ENCODE measurements around the gene GRN. TPM values are rescaled to one million over a fixed set of nuclear protein-coding genes. Genes with fewer than 3 reads are reported as not detected.
"Not testable (repeated sequence)": the region's sequence is repeated elsewhere in the genome, so short reads cannot be mapped to it uniquely, and the experiment has no call there.

Gene GRN
- polyA plus RNA-seq, 1 of the 3 experiments (the other 2 are of a cell fraction) = 442 TPM

DNA sequence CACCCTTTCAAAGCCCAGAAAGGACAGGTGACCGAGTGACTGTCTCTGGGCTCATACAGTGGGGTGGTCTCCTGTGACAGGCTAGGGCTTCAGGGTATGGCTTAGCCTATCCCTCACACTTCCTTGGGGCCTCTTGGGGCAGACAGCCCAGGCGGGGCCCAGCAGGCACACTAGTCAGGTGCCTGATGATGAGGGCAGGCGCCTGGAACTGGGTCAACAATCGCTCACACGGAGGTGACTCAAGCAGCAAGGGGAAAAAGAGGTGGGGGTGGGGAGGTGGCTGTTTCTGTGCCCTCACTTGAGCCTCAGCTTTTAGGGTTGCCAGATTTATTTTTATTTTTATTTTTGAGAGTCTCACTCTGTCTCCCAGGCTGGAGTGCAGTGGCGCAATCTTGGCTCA, 6.4 kb upstream of the GRN start (continued):
- TF ChIP-seq MEF2A (IDR thresholded peaks at IDR 0.05; ENCODE audit: borderline replicate concordance, low read depth) = no peak
- TF ChIP-seq TEAD4 (IDR thresholded peaks at IDR 0.05; ENCODE audit: borderline replicate concordance, insufficient read depth) = no peak
- TF ChIP-seq TAF1 (IDR thresholded peaks at IDR 0.05; ENCODE audit: borderline replicate concordance, low read depth, low read length) = no peak
- no peak for TF ChIP-seq MXI1 (IDR thresholded peaks at IDR 0.05; ENCODE audit: low read depth, low read length)
- TF ChIP-seq, protein P1, sequence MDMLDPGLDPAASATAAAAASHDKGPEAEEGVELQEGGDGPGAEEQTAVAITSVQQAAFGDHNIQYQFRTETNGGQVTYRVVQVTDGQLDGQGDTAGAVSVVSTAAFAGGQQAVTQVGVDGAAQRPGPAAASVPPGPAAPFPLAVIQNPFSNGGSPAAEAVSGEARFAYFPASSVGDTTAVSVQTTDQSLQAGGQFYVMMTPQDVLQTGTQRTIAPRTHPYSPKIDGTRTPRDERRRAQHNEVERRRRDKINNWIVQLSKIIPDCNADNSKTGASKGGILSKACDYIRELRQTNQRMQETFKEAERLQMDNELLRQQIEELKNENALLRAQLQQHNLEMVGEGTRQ (IDR thresholded peaks at IDR 0.05; ENCODE audit: borderline replicate concordance, low read depth, low read length) = no peak
- no peak for TF ChIP-seq SIN3A (IDR thresholded peaks at IDR 0.05; ENCODE audit: borderline replicate concordance, low read depth, low read length)

DNA sequence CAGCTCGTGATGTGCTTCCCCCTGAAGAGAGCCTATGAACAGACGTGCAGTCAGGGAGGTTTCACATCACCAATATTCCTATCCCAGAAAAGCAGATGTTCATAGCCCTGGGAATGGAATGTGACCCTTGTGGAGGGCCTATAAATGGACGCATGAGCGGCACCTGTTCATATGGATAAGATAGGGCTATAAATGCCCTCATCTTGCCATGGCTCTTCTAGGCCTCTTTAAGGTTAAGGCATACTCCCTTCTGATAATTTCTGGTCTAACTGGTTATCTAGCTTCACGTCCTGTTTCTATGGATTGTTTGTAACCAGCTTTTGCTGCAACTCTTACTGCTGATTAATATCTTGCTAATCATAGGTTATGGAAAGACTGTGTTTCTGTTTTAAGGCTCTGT, 4.5 kb upstream of the GRN start:
- H4K20me1 ChIP-seq (ENCODE audit: insufficient read depth); H3K4me1 ChIP-seq (ENCODE audit: control insufficient read depth in 1 of 2, insufficient read depth in 2 of 2, low read depth in 1 of 2, low read length in 1 of 2); H3K4me2 ChIP-seq; H3K9ac ChIP-seq; H3F3A ChIP-seq (replicated peaks; ENCODE audit: insufficient read depth); H3K27me3 ChIP-seq (ENCODE audit: insufficient read depth); H3K36me3 ChIP-seq (replicated peaks in 1 of 2; ENCODE audit: control insufficient read depth in 1 of 2, insufficient read depth in 2 of 2, low read length in 1 of 2); DNase-seq; H3K9me2 ChIP-seq; H3K9me3 ChIP-seq; H3K79me2 ChIP-seq (ENCODE audit: insufficient read depth); H3K27ac ChIP-seq (ENCODE audit: low read depth in 2 of 2, low read length in 1 of 2); H3K4me3 ChIP-seq (ENCODE audit: low read depth in 2 of 2, low read length in 1 of 2); H2AFZ ChIP-seq (ENCODE audit: low read depth); POLR2A ChIA-PET: not testable (repeated sequence)
- CTCF ChIA-PET = interaction anchor here (1.9 to 2.0 kb wide), 2 partner anchors 9 to 10 kb away, joined by 5 to 12 read pairs; no protein-coding TSS in a partner anchor
- WGBS (ENCODE audit: low lambda C conversion rate) = 61% methylated on average over 5 of the region's 5 CpGs

DNA sequence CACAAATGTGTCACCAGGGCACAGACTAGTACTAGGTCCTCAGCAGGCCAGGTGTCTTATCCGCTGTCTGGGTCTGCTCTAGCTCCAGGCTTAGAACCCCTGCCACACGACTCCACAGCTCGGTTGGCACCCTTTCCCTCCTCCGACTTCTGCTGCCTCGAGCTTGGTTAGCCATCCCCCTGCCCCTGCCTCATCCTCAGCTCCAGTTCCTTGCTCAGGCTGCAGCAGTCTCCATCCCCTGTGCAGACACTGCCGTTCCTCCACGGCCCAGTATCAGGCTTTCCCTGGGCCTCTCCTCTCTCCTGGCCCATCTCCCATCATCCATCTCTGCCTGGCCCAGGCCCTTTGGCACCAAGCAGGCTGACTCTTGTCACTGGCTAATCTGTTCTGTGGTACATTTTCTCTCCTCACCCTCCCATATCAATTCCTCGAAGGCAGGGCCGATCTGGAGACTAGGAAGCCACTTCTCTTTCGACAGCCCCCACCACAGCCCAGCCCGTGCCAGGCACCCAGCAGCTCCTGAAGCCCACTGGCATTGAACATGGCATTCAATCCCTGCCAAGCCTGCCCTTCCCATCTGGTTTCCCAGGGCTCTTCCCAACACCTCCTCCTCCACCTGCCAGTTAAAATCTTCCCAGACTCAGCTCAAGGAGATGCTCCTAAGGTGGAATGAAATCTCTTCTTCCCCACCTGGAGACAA, 1.4 kb upstream of the GRN start:
- H3K4me2 ChIP-seq = no peak overlapping the region
- no peaks in the 10 kb centered on the region for H3F3A ChIP-seq (replicated peaks; ENCODE audit: insufficient read depth)
- 0 out of 2 replicates have a peak overlapping the region, but pooled peaks have one; percentile 99 for H2AFZ ChIP-seq (ENCODE audit: low read depth)
- TF ChIP-seq TEAD4 (IDR thresholded peaks at IDR 0.05; ENCODE audit: borderline replicate concordance, insufficient read depth) (no peak), RXRA (IDR thresholded peaks at IDR 0.05; ENCODE audit: borderline replicate concordance, low read depth) (no peak), RAD21 (IDR thresholded peaks at IDR 0.05; ENCODE audit: low read length) (no peak), FOXM1 (IDR thresholded peaks at IDR 0.05; ENCODE audit: low read depth) (no peak), GATA2 (CRISPR knock-in tag; IDR thresholded peaks at IDR 0.05) (no peak)
- TF ChIP-seq, protein P2, sequence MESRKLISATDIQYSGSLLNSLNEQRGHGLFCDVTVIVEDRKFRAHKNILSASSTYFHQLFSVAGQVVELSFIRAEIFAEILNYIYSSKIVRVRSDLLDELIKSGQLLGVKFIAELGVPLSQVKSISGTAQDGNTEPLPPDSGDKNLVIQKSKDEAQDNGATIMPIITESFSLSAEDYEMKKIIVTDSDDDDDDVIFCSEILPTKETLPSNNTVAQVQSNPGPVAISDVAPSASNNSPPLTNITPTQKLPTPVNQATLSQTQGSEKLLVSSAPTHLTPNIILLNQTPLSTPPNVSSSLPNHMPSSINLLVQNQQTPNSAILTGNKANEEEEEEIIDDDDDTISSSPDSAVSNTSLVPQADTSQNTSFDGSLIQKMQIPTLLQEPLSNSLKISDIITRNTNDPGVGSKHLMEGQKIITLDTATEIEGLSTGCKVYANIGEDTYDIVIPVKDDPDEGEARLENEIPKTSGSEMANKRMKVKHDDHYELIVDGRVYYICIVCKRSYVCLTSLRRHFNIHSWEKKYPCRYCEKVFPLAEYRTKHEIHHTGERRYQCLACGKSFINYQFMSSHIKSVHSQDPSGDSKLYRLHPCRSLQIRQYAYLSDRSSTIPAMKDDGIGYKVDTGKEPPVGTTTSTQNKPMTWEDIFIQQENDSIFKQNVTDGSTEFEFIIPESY (IDR thresholded peaks at IDR 0.05; ENCODE audit: borderline replicate concordance, low read depth) = no peak
- peaks cover 21% of the 10 kb centered on the region for H3K79me2 ChIP-seq (ENCODE audit: insufficient read depth)
- no peaks in the 10 kb centered on the region for H3K9me3 ChIP-seq
- H3K9ac ChIP-seq = no peak overlapping the region
- H4K20me1 ChIP-seq (ENCODE audit: insufficient read depth) = peaks cover 3% of the 10 kb centered on the region; the same call in 1 of the 2 replicates
- no peak overlapping the region for H3K4me3 ChIP-seq (ENCODE audit: low read depth in 2 of 2, low read length in 1 of 2)
- no peak for DNase-seq
- H3K4me1 ChIP-seq (ENCODE audit: control insufficient read depth in 1 of 2, insufficient read depth in 2 of 2, low read depth in 1 of 2, low read length in 1 of 2) = peaks cover 0 to 13% of the 10 kb centered on the region in 2 experiments; a peak in 1 of 4 replicates
- no peaks in the 10 kb centered on the region for H3K9me2 ChIP-seq
- 80% methylated on average over 11 of the region's 11 CpGs for WGBS (ENCODE audit: low lambda C conversion rate)
- CTCF ChIA-PET = interaction anchor here (0.6 to 3.6 kb wide), 5 partner anchors 12 to 139 kb away, joined by 3 to 53 read pairs (median 15); partner anchors contain the start of gene FAM171A2
- no peaks in the 10 kb centered on the region for H3K36me3 ChIP-seq (replicated peaks in 1 of 2; ENCODE audit: control insufficient read depth in 1 of 2, insufficient read depth in 2 of 2, low read length in 1 of 2)
- POLR2A ChIA-PET = no interaction called here
- no peaks in the 10 kb centered on the region for H3K27me3 ChIP-seq (ENCODE audit: insufficient read depth)
- no peak overlapping the region for H3K27ac ChIP-seq (ENCODE audit: low read depth in 2 of 2, low read length in 1 of 2)

Data from SK-N-SH (cell line).